Measurements from ENCODE around the gene FHL1. TPM values are rescaled to one million over a fixed set of nuclear protein-coding genes. Genes with fewer than 3 reads are reported as not detected.

The FHL1 gene
- total RNA-seq, 1 donor from 2014 or later, result 26.8 TPM

- Mint-ChIP-seq H3K9me3 (peaks cover 7% of the 10 kb centered on the region), H3K27me3 (ENCODE audit: low read depth) (no peaks in the 10 kb centered on the region), H3K36me3 (no peaks in the 10 kb centered on the region), H3K4me1 (peaks cover 6% of the 10 kb centered on the region), H3K4me3 (no peak overlapping the region), H3K27ac (no peak overlapping the region)
- TF ChIP-seq CTCF (IDR thresholded peaks at IDR 0.05; ENCODE audit: unreplicated experiment), result no peak
- DNase-seq (ENCODE audit: low spot score in 2 of 2, unreplicated experiment in 2 of 2), result no peak
Observed at GRCh38 chrX:136205882-136206380, 58.6 kb downstream of the FHL1 start.

- peaks cover 4% of the 10 kb centered on the region for H3K9me3 Mint-ChIP-seq
- DNase-seq (ENCODE audit: low spot score in 2 of 2, unreplicated experiment in 2 of 2), result no peak
- H3K27me3 Mint-ChIP-seq (ENCODE audit: low read depth), result no peaks in the 10 kb centered on the region
- H3K27ac Mint-ChIP-seq, result no peak overlapping the region
- no peak overlapping the region for H3K4me3 Mint-ChIP-seq
- H3K4me1 Mint-ChIP-seq, result peaks cover 6% of the 10 kb centered on the region
- no peak for TF ChIP-seq CTCF (IDR thresholded peaks at IDR 0.05; ENCODE audit: unreplicated experiment)
- no peaks in the 10 kb centered on the region for H3K36me3 Mint-ChIP-seq
Observed at GRCh38 chrX:136206916-136207315, 59.6 kb downstream of the FHL1 start.

GRCh38 chrX:136207546-136207945 lies 60.2 kb downstream of the FHL1 start:
- Mint-ChIP-seq H3K27ac (no peak overlapping the region), H3K9me3 (peaks cover 4% of the 10 kb centered on the region), H3K4me3 (no peak overlapping the region), H3K4me1 (peaks cover 6% of the 10 kb centered on the region), H3K27me3 (ENCODE audit: low read depth) (no peaks in the 10 kb centered on the region), H3K36me3 (peaks cover 1% of the 10 kb centered on the region)
- no peak for TF ChIP-seq CTCF (IDR thresholded peaks at IDR 0.05; ENCODE audit: unreplicated experiment)
- DNase-seq (ENCODE audit: low spot score in 2 of 2, unreplicated experiment in 2 of 2), result no peak

GRCh38 chrX:136209016-136209738 lies 61.8 kb downstream of the FHL1 start:
- Mint-ChIP-seq H3K36me3 (peaks cover 6% of the 10 kb centered on the region), H3K9me3 (peaks cover 4% of the 10 kb centered on the region), H3K4me1 (no peaks in the 10 kb centered on the region), H3K27me3 (ENCODE audit: low read depth) (no peaks in the 10 kb centered on the region), H3K4me3 (no peak overlapping the region), H3K27ac (no peak overlapping the region)
- peak; percentile 50 for TF ChIP-seq CTCF (IDR thresholded peaks at IDR 0.05; ENCODE audit: unreplicated experiment)
- no peak for DNase-seq (ENCODE audit: low spot score in 2 of 2, unreplicated experiment in 2 of 2)

GRCh38 chrX:136209751-136210150 lies 62.4 kb downstream of the FHL1 start:
- Mint-ChIP-seq H3K27me3 (ENCODE audit: low read depth) (no peaks in the 10 kb centered on the region), H3K4me3 (no peak overlapping the region), H3K4me1 (peaks cover 5% of the 10 kb centered on the region), H3K27ac (no peak overlapping the region), H3K9me3 (peaks cover 4% of the 10 kb centered on the region), H3K36me3 (peaks cover 6% of the 10 kb centered on the region)
- no peak for DNase-seq (ENCODE audit: low spot score in 2 of 2, unreplicated experiment in 2 of 2)
- no peak for TF ChIP-seq CTCF (IDR thresholded peaks at IDR 0.05; ENCODE audit: unreplicated experiment)
